Measurements from ENCODE around the gene LMAN1L. TPM values are rescaled to one million over a fixed set of nuclear protein-coding genes. Genes with fewer than 3 reads are reported as not detected.

LMAN1L gene
- total RNA-seq, 2 donors from 2014 or later, result not detected

DNA sequence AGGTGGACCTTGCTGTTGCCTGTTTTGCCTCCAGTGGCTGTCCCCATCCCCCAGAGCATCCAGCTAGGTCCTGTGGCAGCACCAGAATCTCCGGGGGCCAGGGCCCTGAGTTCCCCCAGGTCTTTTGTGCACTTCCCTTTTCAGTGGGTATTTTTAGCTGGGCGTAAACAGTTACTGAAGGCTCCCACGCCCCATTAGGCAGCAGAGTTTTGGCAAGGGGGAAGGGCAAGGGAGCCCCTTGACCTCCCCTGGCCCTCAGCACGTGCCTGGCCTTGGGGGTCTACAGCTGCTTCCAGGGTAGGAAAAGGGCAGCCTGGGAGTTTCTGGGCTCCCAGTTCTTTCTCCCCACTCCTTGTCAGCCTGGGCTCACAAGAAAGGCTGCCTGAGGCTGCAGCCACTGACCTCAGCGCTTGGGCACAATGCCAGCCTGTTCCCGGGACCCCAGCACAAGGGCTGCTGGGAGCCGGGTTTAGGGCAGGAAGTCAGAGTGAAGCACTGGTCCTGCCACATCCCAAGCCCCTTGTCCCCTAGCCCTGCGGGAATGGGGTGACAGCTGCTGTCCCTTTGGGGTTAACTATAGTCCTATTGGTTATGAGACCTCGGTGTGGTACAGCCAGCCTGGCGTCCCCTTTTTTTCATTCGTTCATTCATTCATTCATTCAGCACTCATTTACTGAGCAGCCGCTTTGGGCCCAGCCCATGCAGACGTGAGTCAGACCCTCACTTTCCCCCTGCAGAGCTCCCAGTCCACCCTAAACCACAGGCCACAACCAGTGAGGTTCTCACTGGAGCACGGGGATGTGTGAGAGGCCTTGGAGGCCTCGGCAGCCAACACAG, 22.3 kb upstream of the LMAN1L start:
- H3K4me1 ChIP-seq, result peaks cover 57% of the 10 kb centered on the region
- H3K36me3 ChIP-seq, result no peaks in the 10 kb centered on the region
- no peak for TF ChIP-seq CTCF (IDR thresholded peaks at IDR 0.05)
- DNase-seq, result peak; percentile 55
- H3K27me3 ChIP-seq, result no peaks in the 10 kb centered on the region
- peak overlapping the region; percentile 62 to 84 for H3K9ac ChIP-seq (ENCODE audit: low read depth in 2 of 2, low read length in 2 of 2)
- H3K9me3 ChIP-seq, result no peaks in the 10 kb centered on the region
- H3K27ac ChIP-seq, result peak overlapping the region; percentile 88
- no peak overlapping the region for H3K4me3 ChIP-seq
- intact Hi-C loops (cut with DNase I), result no loop called here

GRCh38 chr15:74791007-74791406, 21.6 kb upstream of the LMAN1L start:
- TF ChIP-seq CTCF (IDR thresholded peaks at IDR 0.05), result no peak
- Histone ChIP-seq H3K9ac (ENCODE audit: low read depth in 2 of 2, low read length in 2 of 2) (no peak overlapping the region), H3K4me3 (no peak overlapping the region), H3K9me3 (no peaks in the 10 kb centered on the region), H3K4me1 (peaks cover 57% of the 10 kb centered on the region), H3K36me3 (no peaks in the 10 kb centered on the region), H3K27me3 (no peaks in the 10 kb centered on the region), H3K27ac (peak overlapping the region; percentile 88)
- DNase-seq, result no peak
- intact Hi-C loops (cut with DNase I), result no loop called here

DNA sequence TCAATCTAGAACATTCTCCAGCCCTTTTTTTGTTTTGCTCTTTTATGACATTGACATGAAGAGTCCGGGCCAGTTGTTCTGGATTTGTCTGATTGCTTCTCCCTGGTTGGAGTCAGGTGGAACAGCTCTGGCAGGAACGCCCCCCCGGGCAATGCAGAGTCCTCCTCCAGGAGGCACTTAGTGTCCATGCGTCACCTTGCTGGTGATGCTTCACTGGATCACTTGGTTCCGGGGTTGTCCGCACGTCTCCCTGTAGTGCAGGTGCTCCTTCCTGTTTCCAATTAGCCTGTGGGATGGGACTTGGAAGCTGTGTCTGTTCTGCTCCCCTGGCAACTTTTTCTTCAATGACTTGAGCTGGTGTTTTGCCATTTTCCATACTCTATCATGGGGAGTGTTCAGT, 21.0 kb upstream of the LMAN1L start:
- no peaks in the 10 kb centered on the region for H3K9me3 ChIP-seq
- intact Hi-C loops (cut with DNase I), result no loop called here
- peaks cover 52% of the 10 kb centered on the region for H3K4me1 ChIP-seq
- no peak overlapping the region for H3K4me3 ChIP-seq
- no peak for TF ChIP-seq CTCF (IDR thresholded peaks at IDR 0.05)
- H3K27me3 ChIP-seq, result no peaks in the 10 kb centered on the region
- DNase-seq, result peak; percentile 19
- H3K36me3 ChIP-seq, result no peaks in the 10 kb centered on the region
- H3K9ac ChIP-seq (ENCODE audit: low read depth in 2 of 2, low read length in 2 of 2), result no peak overlapping the region
- no peak overlapping the region for H3K27ac ChIP-seq

GRCh38 chr15:74792227-74793016, 20.2 kb upstream of the LMAN1L start:
- H3K36me3 ChIP-seq, result no peaks in the 10 kb centered on the region
- intact Hi-C loops (cut with DNase I), result no loop called here

More at GRCh38 chr15:74792227-74793016, 20.2 kb upstream of the LMAN1L start:
- H3K27ac ChIP-seq, result no peak overlapping the region
- peak; percentile 23 for DNase-seq
- no peaks in the 10 kb centered on the region for H3K27me3 ChIP-seq
- no peak for TF ChIP-seq CTCF (IDR thresholded peaks at IDR 0.05)
- H3K4me3 ChIP-seq, result no peak overlapping the region
- H3K4me1 ChIP-seq, result peaks cover 45% of the 10 kb centered on the region
- no peaks in the 10 kb centered on the region for H3K9me3 ChIP-seq
- H3K9ac ChIP-seq (ENCODE audit: low read depth in 2 of 2, low read length in 2 of 2), result peak overlapping the region; percentile 1 to 37
